ENCODE data around the gene UBR4. TPM values are rescaled to one million over a fixed set of nuclear protein-coding genes. Genes with fewer than 3 reads are reported as not detected.

Gene UBR4
- polyA plus RNA-seq, 1 of the 3 experiments (the other 2 are of a cell fraction), result 68.7 TPM

DNA sequence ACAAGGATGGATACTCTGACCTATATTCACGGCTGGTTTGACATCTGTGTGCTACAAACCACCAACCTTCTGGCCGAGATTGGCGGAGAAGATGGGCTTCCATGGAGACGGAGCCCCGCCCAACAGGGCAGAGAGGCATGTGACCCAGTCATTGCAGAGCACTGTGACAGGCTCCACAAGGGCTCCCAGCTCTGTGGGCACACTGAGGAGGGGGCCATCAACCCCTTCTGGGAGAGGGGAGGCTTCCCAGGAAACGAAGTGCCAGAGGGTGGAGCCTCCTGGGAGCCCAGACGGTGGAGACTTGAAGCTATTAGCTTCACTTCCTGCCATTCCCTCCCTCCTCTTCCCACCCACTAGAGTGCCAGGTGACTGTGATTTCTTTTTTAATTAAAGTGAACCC is 182.0 kb downstream of the UBR4 start:
- Histone ChIP-seq H4K20me1 (ENCODE audit: insufficient read depth) (no peaks in the 10 kb centered on the region), H3K79me2 (ENCODE audit: insufficient read depth) (no peaks in the 10 kb centered on the region), H3K4me3 (ENCODE audit: low read depth in 2 of 2, low read length in 1 of 2) (no peak overlapping the region), H3K4me1 (ENCODE audit: control insufficient read depth in 1 of 2, insufficient read depth in 2 of 2, low read depth in 1 of 2, low read length in 1 of 2) (peaks cover 0 to 2% of the 10 kb centered on the region in 2 experiments; a peak in 1 of 4 replicates), H3F3A (replicated peaks; ENCODE audit: insufficient read depth) (peaks cover 6% of the 10 kb centered on the region), H2AFZ (ENCODE audit: low read depth) (no peak overlapping the region), H3K27me3 (ENCODE audit: insufficient read depth) (no peaks in the 10 kb centered on the region), H3K4me2 (no peak overlapping the region), H3K27ac (ENCODE audit: low read depth in 2 of 2, low read length in 1 of 2) (no peak overlapping the region), H3K9ac (no peak overlapping the region), H3K9me2 (no peaks in the 10 kb centered on the region), H3K36me3 (replicated peaks in 1 of 2; ENCODE audit: control insufficient read depth in 1 of 2, insufficient read depth in 2 of 2, low read length in 1 of 2) (no peaks in the 10 kb centered on the region), H3K9me3 (peaks cover 9% of the 10 kb centered on the region; the same call in 1 of the 2 replicates)
- ChIA-PET POLR2A (no interaction called here), CTCF (interaction anchor here (1.3 kb wide), 1 partner anchor 144 kb away, joined by 3 read pairs; no protein-coding TSS in a partner anchor)
- WGBS (ENCODE audit: low lambda C conversion rate), result 63% methylated on average over 7 of the region's 7 CpGs
- DNase-seq, result no peak
- TF ChIP-seq FOSL2 (IDR thresholded peaks at IDR 0.05; ENCODE audit: borderline replicate concordance, low read depth) (no peak), CHD2 (IDR thresholded peaks at IDR 0.05; ENCODE audit: low read length, partially characterized antibody) (no peak), EZH2phosphoT487 (IDR thresholded peaks at IDR 0.05; ENCODE audit: borderline replicate concordance, low read depth) (no peak), FOXM1 (IDR thresholded peaks at IDR 0.05; ENCODE audit: low read depth) (no peak), TAF1 (IDR thresholded peaks at IDR 0.05; ENCODE audit: borderline replicate concordance, low read depth, low read length) (no peak), RAD21 (IDR thresholded peaks at IDR 0.05; ENCODE audit: low read length) (no peak), JUND (IDR thresholded peaks at IDR 0.05) (no peak), NRF1 (IDR thresholded peaks at IDR 0.05; ENCODE audit: low read depth, low read length) (no peak), FOXJ3 (CRISPR knock-in tag; IDR thresholded peaks at IDR 0.05) (no peak), TEAD4 (IDR thresholded peaks at IDR 0.05; ENCODE audit: borderline replicate concordance, insufficient read depth) (no peak), RXRA (IDR thresholded peaks at IDR 0.05; ENCODE audit: borderline replicate concordance, low read depth) (no peak), RFX5 (IDR thresholded peaks at IDR 0.05; ENCODE audit: low read length) (no peak), EP300 (IDR thresholded peaks at IDR 0.05; ENCODE audit: borderline replicate concordance in 1 of 2, low read depth in 1 of 2, low read length in 1 of 2) (no peak), YY1 (IDR thresholded peaks at IDR 0.05; ENCODE audit: low read depth) (no peak), ELF1 (IDR thresholded peaks at IDR 0.05) (no peak)
- TF ChIP-seq, protein P1, sequence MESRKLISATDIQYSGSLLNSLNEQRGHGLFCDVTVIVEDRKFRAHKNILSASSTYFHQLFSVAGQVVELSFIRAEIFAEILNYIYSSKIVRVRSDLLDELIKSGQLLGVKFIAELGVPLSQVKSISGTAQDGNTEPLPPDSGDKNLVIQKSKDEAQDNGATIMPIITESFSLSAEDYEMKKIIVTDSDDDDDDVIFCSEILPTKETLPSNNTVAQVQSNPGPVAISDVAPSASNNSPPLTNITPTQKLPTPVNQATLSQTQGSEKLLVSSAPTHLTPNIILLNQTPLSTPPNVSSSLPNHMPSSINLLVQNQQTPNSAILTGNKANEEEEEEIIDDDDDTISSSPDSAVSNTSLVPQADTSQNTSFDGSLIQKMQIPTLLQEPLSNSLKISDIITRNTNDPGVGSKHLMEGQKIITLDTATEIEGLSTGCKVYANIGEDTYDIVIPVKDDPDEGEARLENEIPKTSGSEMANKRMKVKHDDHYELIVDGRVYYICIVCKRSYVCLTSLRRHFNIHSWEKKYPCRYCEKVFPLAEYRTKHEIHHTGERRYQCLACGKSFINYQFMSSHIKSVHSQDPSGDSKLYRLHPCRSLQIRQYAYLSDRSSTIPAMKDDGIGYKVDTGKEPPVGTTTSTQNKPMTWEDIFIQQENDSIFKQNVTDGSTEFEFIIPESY (IDR thresholded peaks at IDR 0.05; ENCODE audit: borderline replicate concordance, low read depth), result no peak
- TF ChIP-seq, protein P2, sequence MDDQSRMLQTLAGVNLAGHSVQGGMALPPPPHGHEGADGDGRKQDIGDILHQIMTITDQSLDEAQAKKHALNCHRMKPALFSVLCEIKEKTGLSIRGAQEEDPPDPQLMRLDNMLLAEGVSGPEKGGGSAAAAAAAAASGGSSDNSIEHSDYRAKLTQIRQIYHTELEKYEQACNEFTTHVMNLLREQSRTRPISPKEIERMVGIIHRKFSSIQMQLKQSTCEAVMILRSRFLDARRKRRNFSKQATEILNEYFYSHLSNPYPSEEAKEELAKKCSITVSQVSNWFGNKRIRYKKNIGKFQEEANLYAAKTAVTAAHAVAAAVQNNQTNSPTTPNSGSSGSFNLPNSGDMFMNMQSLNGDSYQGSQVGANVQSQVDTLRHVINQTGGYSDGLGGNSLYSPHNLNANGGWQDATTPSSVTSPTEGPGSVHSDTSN (IDR thresholded peaks at IDR 0.05), result no peak
- TF ChIP-seq, protein P3, sequence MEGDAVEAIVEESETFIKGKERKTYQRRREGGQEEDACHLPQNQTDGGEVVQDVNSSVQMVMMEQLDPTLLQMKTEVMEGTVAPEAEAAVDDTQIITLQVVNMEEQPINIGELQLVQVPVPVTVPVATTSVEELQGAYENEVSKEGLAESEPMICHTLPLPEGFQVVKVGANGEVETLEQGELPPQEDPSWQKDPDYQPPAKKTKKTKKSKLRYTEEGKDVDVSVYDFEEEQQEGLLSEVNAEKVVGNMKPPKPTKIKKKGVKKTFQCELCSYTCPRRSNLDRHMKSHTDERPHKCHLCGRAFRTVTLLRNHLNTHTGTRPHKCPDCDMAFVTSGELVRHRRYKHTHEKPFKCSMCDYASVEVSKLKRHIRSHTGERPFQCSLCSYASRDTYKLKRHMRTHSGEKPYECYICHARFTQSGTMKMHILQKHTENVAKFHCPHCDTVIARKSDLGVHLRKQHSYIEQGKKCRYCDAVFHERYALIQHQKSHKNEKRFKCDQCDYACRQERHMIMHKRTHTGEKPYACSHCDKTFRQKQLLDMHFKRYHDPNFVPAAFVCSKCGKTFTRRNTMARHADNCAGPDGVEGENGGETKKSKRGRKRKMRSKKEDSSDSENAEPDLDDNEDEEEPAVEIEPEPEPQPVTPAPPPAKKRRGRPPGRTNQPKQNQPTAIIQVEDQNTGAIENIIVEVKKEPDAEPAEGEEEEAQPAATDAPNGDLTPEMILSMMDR (IDR thresholded peaks at IDR 0.05), result no peak
- TF ChIP-seq, protein P4, sequence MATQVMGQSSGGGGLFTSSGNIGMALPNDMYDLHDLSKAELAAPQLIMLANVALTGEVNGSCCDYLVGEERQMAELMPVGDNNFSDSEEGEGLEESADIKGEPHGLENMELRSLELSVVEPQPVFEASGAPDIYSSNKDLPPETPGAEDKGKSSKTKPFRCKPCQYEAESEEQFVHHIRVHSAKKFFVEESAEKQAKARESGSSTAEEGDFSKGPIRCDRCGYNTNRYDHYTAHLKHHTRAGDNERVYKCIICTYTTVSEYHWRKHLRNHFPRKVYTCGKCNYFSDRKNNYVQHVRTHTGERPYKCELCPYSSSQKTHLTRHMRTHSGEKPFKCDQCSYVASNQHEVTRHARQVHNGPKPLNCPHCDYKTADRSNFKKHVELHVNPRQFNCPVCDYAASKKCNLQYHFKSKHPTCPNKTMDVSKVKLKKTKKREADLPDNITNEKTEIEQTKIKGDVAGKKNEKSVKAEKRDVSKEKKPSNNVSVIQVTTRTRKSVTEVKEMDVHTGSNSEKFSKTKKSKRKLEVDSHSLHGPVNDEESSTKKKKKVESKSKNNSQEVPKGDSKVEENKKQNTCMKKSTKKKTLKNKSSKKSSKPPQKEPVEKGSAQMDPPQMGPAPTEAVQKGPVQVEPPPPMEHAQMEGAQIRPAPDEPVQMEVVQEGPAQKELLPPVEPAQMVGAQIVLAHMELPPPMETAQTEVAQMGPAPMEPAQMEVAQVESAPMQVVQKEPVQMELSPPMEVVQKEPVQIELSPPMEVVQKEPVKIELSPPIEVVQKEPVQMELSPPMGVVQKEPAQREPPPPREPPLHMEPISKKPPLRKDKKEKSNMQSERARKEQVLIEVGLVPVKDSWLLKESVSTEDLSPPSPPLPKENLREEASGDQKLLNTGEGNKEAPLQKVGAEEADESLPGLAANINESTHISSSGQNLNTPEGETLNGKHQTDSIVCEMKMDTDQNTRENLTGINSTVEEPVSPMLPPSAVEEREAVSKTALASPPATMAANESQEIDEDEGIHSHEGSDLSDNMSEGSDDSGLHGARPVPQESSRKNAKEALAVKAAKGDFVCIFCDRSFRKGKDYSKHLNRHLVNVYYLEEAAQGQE (IDR thresholded peaks at IDR 0.05; ENCODE audit: low read depth, low read length), result no peak
